Ovary (tissue), 9 donors: ENCODE measurements around the gene MAPKAP1. TPM values are rescaled to one million over a fixed set of nuclear protein-coding genes. Genes with fewer than 3 reads are reported as not detected.

Experiments
- DNase-seq, 5 donors: peaks; one replicate each; pipeline ENCODE4 v3.0.0-alpha.2; 2019 to 2020
- H3K27ac ChIP-seq, 2 donors: fragments of 200-600 bp; one replicate each; pipeline versions ENCODE4 v1.5.1 to v1.8.0; 2019 to 2022
- H3K27me3 ChIP-seq: fragments of 200-600 bp; one replicate; pipeline ENCODE4 v1.8.0; 2022
- H3K36me3 ChIP-seq: fragments of 200-600 bp; sonication (generic); one replicate; pipeline ENCODE4 v1.5.1; 2019
- H3K4me1 ChIP-seq: one replicate; pipeline ENCODE4 v1.8.1; 2013; ENCODE audit warnings: mild to moderate bottlenecking, moderate library complexity; ENCODE audit not compliant: insufficient read depth
- H3K4me3 ChIP-seq: fragments of 200-600 bp; sonication (generic); one replicate; pipeline ENCODE4 v1.5.1; 2017
- H3K9me3 ChIP-seq, 2 donors: fragments of 200-600 bp in 1 of 2; sonication (generic) in 1 of 2; one replicate each; pipeline versions ENCODE4 v1.5.1 to v1.8.1; 2013 to 2019; ENCODE audit warnings: mild to moderate bottlenecking in 1 of 2, moderate library complexity in 1 of 2
- EP300 ChIP-seq: sonication (generic); formaldehyde crosslinking; IDR thresholded peaks from one replicate; pipeline ENCODE4 v1.6.1; 2017; ENCODE audit warnings: antibody characterized with exemption
- POLR2A ChIP-seq: fragments of 450-650 bp; IDR thresholded peaks from one replicate; pipeline ENCODE4 v1.6.1; 2017; ENCODE audit warnings: antibody characterized with exemption, mild to moderate bottlenecking, moderate library complexity
- WGBS, 3 donors: extraction: QIAGEN DNeasy Blood & Tissue Kit in 1 of 3; methylation state at CpG; one replicate each; pipeline versions ENCODE4 v1.1.5 to v1.1.7; 2013 to 2017; 5-methylcytosine and 5-hydroxymethylcytosine counted together
- intact Hi-C, 4 donors: fragments of 100-400 bp; cut with DNase I; formaldehyde crosslinking; loops; one replicate each; pipeline versions ENCODE4 v1.11.0 to v1.15.1; 2022 to 2023
- polyA plus RNA-seq, 2 donors: library from polyadenylated mRNA; stranded (reverse); fragments of 200-250 nt in 1 of 2; fragments of 350-450 nt in 1 of 2; fragmentation: Illumina TruSeq in 1 of 2; extraction: RNeasy Lipid Tissue Mini Kit (QIAGEN cat#74804) in 1 of 2; gene quantifications; one replicate each; pipeline ENCODE4 v1.2.3, GENCODE V29; 2013 to 2014
- total RNA-seq, 7 donors: library from RNA; depleted of rRNA in 2 of 7; stranded (reverse); fragments of >200 nt in 2 of 7; fragmentation: NEBNext Ultra II Directional in 3 of 7; extraction: Animal tissue kit (Norgen Biotek cat#: 25700) in 3 of 7; gene quantifications; one replicate each; pipeline versions ENCODE4 v1.1.0 to v1.2.4, GENCODE V29; 2016 to 2023
- TF ChIP-seq, protein P1 (sequence below), 3 donors: fragments of 450-650 bp in 2 of 3; fragments of 200-600 bp in 1 of 3; IDR thresholded peaks; one replicate each; pipeline versions ENCODE4 v1.5.1 to v1.8.0; 2016 to 2022; ENCODE audit warnings: antibody characterized with exemption in 3 of 3, mild to moderate bottlenecking in 1 of 3
- donor health status: DM: no; HTN: no; CAD: no; lungs with moderate emphysema.
- donor health status: DM: no; HTN: no; CAD: no.
- donor health status: Bipolar disorder and iron deficiency.
- donor health status: DM: yes; HTN: yes; CAD: no.
- donor health status: DM: no; HTN: no; CAD: no.
- donor health status: DM: yes; HTN: yes; CAD: no.

Gene MAPKAP1
- total and polyA plus RNA-seq, 9 donors = 43.3 to 86.5 (median 50.2) TPM

DNA sequence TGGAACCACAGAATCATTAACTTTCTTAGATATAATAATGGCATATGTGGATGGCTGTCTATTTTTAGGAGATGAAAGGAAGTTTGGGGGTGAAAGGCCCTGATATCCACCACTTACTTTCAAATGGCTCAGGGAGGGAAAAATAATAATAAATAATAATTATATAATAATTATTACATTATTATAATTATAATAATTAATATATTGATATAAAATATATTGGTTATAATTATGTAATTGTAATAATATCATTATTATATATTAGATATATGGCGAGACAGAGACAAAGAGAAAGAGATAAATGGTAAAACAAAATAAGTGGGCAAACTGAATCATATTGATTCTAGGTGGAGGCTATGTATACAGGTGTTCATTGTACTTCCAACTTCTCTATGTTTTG lies 308.8 kb downstream of the MAPKAP1 start:
- Histone ChIP-seq H3K27me3 (no peaks in the 10 kb centered on the region), H3K4me1 (no peaks in the 10 kb centered on the region), H3K4me3 (no peak overlapping the region), H3K9me3 (no peaks in the 10 kb centered on the region), H3K36me3 (no peaks in the 10 kb centered on the region), H3K27ac (no peak overlapping the region)
- no peak for TF ChIP-seq EP300
- 96 to 98% (median 98%) methylated on average over 1 of the region's 1 CpG for WGBS, 3 donors
- DNase-seq = no peak
- intact Hi-C loops = no loop called here

DNA sequence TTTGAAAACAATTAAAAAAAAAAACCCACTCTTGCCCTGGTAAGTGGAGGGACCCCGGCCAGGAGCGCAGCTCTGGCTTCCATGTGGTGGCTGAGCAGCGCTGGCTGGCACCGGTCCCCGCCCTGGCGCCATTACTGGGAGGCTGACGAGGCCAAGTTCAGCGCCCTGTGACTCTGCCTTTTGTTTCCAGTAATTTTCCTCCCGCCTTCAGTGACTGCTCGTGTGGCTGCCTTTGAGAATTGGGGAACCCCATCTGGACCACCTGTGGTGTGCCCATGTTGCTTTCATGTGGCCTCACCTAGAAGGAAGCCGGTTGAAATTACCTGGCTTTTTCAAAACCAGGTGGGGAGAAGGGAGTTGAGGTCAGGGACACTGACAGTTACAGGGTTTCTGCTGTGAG lies 309.3 kb downstream of the MAPKAP1 start:
- intact Hi-C loops = no loop called here
- 71 to 79% (median 73%) methylated on average over 11 of the region's 11 CpGs for WGBS, 3 donors
- TF ChIP-seq POLR2A (no peak), EP300 (no peak)
- TF ChIP-seq, protein P1, sequence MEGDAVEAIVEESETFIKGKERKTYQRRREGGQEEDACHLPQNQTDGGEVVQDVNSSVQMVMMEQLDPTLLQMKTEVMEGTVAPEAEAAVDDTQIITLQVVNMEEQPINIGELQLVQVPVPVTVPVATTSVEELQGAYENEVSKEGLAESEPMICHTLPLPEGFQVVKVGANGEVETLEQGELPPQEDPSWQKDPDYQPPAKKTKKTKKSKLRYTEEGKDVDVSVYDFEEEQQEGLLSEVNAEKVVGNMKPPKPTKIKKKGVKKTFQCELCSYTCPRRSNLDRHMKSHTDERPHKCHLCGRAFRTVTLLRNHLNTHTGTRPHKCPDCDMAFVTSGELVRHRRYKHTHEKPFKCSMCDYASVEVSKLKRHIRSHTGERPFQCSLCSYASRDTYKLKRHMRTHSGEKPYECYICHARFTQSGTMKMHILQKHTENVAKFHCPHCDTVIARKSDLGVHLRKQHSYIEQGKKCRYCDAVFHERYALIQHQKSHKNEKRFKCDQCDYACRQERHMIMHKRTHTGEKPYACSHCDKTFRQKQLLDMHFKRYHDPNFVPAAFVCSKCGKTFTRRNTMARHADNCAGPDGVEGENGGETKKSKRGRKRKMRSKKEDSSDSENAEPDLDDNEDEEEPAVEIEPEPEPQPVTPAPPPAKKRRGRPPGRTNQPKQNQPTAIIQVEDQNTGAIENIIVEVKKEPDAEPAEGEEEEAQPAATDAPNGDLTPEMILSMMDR (IDR thresholded peaks at IDR 0.05) = no peak

DNA sequence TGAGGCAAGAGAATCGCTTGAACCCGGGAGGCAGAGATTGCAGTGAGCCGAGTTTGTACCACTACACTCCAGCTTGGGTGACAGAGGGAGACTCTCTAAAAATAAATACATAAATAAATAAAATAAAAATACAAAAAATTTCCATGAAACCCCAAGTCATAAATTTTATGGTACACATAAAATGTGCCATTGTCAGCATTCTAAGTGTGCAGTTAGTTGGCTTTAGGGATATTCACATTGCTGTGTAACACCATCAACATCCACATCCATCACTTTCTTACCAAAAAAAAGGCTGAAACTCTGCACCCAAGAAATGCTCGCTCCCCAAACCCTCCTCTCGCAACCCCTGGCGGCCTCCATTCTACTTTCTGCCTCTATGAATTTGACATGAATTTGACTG lies 310.2 kb downstream of the MAPKAP1 start:
- 95 to 96% (median 96%) methylated on average over 6 of the region's 6 CpGs for WGBS, 3 donors
- intact Hi-C loops = no loop called here
- Histone ChIP-seq H3K9me3 (no peaks in the 10 kb centered on the region), H3K27ac (no peak overlapping the region), H3K4me1 (no peaks in the 10 kb centered on the region), H3K36me3 (no peaks in the 10 kb centered on the region), H3K4me3 (no peak overlapping the region), H3K27me3 (no peaks in the 10 kb centered on the region)
- TF ChIP-seq EP300 = no peak
- no peak for DNase-seq

More for the DNA sequence above, 309.3 kb downstream of the MAPKAP1 start:
- no peaks in the 10 kb centered on the region for H3K9me3 ChIP-seq
- H3K4me3 ChIP-seq = no peak overlapping the region
- H3K36me3 ChIP-seq = no peaks in the 10 kb centered on the region
- no peaks in the 10 kb centered on the region for H3K27me3 ChIP-seq
- H3K4me1 ChIP-seq = no peaks in the 10 kb centered on the region
- no peak overlapping the region for H3K27ac ChIP-seq
- no peak for DNase-seq

DNA sequence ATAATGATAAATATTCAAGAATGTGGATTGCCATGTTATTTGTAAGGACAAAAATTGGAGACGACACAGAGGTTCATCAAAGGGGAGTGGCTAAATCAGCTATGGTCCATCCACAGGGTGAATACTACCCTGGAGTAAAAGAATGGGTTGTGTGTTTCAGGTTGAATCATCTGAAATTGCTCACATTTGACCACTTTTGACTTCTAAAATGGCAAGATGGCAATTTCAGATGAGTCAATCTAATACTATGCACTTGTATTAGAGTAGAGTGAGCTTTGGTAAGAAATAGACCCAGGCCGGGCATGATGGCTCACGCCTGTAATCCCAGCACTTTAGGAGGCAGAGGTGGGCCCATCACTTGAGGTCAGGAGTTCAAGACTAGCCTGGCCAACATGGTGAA lies 313.6 kb downstream of the MAPKAP1 start:
- TF ChIP-seq POLR2A (no peak), EP300 (no peak)
- TF ChIP-seq, protein P1 (IDR thresholded peaks at IDR 0.05) = no peak
- no peaks in the 10 kb centered on the region for H3K36me3 ChIP-seq

DNA sequence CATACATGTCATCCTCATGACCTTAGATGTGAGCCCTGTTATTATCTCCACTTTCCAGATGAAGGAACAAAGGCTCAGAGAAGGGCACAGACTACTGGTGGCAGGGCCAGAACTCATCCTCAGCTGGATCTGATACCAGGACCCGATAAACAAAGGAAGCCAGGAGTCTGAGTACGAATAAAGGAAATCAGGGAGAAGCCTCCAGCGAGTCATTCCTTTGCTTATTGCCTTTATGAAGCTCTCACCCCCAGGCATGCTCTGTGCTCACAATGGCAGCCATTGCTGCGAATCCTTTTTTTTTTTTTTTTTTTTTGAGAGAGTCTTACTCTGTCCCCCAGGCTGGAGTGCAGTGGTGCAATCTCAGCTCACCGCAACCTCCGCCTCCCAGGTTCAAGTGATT lies 315.3 kb downstream of the MAPKAP1 start:
- no peaks in the 10 kb centered on the region for H3K4me1 ChIP-seq
- H3K36me3 ChIP-seq = no peaks in the 10 kb centered on the region
- H3K9me3 ChIP-seq = no peaks in the 10 kb centered on the region
- 93 to 96% (median 95%) methylated on average over 6 of the region's 6 CpGs for WGBS, 3 donors
- DNase-seq = no peak
- intact Hi-C loops = no loop called here
- H3K27ac ChIP-seq = no peak overlapping the region
- H3K4me3 ChIP-seq = no peak overlapping the region
- H3K27me3 ChIP-seq = no peaks in the 10 kb centered on the region
- TF ChIP-seq EP300 (no peak), POLR2A (no peak)
- TF ChIP-seq, protein P1 (IDR thresholded peaks at IDR 0.05) = no peak

More for the DNA sequence above, 313.6 kb downstream of the MAPKAP1 start:
- Histone ChIP-seq H3K27me3 (no peaks in the 10 kb centered on the region), H3K4me3 (no peak overlapping the region), H3K4me1 (no peaks in the 10 kb centered on the region), H3K27ac (no peak overlapping the region), H3K9me3 (no peaks in the 10 kb centered on the region)
- intact Hi-C loops = no loop called here
- DNase-seq = no peak
- WGBS, 3 donors = 84 to 89% (median 87%) methylated on average over 3 of the region's 3 CpGs
